ENCODE data around the gene PEAK1.

PEAK1 gene

GRCh38 chr15:77392762-77393470, 27.0 kb downstream of the PEAK1 start:
- DNase-seq (ENCODE audit: low read depth): no peak
- H3K4me3 ChIP-seq (ENCODE audit: low read length): no peak overlapping the region
- no peak for TF ChIP-seq CTCF (IDR thresholded peaks at IDR 0.05; ENCODE audit: insufficient read depth, low read depth, low read length, missing control alignments)

- no peak for DNase-seq (ENCODE audit: low read depth)
- no peak overlapping the region for H3K4me3 ChIP-seq (ENCODE audit: low read length)
- TF ChIP-seq CTCF (IDR thresholded peaks at IDR 0.05; ENCODE audit: insufficient read depth, low read depth, low read length, missing control alignments): no peak
These were observed 28.4 kb downstream of the PEAK1 start for GRCh38 chr15:77391372-77391951.

- TF ChIP-seq CTCF (IDR thresholded peaks at IDR 0.05; ENCODE audit: insufficient read depth, low read depth, low read length, missing control alignments): no peak
- no peak overlapping the region for H3K4me3 ChIP-seq (ENCODE audit: low read length)
- peak; percentile 6 for DNase-seq (ENCODE audit: low read depth)
These were observed 32.4 kb downstream of the PEAK1 start for GRCh38 chr15:77387365-77388105.

GRCh38 chr15:77386626-77387025, 33.3 kb downstream of the PEAK1 start:
- no peak overlapping the region for H3K4me3 ChIP-seq (ENCODE audit: low read length)
- TF ChIP-seq CTCF (IDR thresholded peaks at IDR 0.05; ENCODE audit: insufficient read depth, low read depth, low read length, missing control alignments): no peak
- no peak for DNase-seq (ENCODE audit: low read depth)

GRCh38 chr15:77384589-77385359, 35.1 kb downstream of the PEAK1 start:
- H3K4me3 ChIP-seq (ENCODE audit: low read length): no peak overlapping the region
- peak; percentile 12 for DNase-seq (ENCODE audit: low read depth)
- TF ChIP-seq CTCF (IDR thresholded peaks at IDR 0.05; ENCODE audit: insufficient read depth, low read depth, low read length, missing control alignments): no peak

- DNase-seq (ENCODE audit: low read depth): no peak
- no peak overlapping the region for H3K4me3 ChIP-seq (ENCODE audit: low read length)
- TF ChIP-seq CTCF (IDR thresholded peaks at IDR 0.05; ENCODE audit: insufficient read depth, low read depth, low read length, missing control alignments): no peak
These were observed 35.8 kb downstream of the PEAK1 start for GRCh38 chr15:77384086-77384485.

Measured in epithelial cell of esophagus (primary cell).